Erythroblast (primary cell): ENCODE data around the gene CENATAC.
A peak's percentile ranks its signal among the peaks of the same experiment; 100 is the strongest.
"Not testable (repeated sequence)": the region's sequence is repeated elsewhere in the genome, so short reads cannot be mapped to it uniquely, and the experiment has no call there.

Source experiments
- DNase-seq, 2 experiments: peaks; one replicate each; lab custom pipeline; 2025; lab: John Stamatoyannopoulos, UW
- GATA1 ChIP-seq: IDR thresholded peaks from 2 replicates; pipeline ENCODE4 v1.6.1; 2011; ENCODE audit warnings: low read depth, mild to moderate bottlenecking, control low read depth, low read length, moderate library complexity
- POLR2A ChIP-seq: IDR thresholded peaks from 2 replicates; pipeline ENCODE4 v1.6.1; 2011; ENCODE audit warnings: mild to moderate bottlenecking, low read length

CENATAC gene

DNA sequence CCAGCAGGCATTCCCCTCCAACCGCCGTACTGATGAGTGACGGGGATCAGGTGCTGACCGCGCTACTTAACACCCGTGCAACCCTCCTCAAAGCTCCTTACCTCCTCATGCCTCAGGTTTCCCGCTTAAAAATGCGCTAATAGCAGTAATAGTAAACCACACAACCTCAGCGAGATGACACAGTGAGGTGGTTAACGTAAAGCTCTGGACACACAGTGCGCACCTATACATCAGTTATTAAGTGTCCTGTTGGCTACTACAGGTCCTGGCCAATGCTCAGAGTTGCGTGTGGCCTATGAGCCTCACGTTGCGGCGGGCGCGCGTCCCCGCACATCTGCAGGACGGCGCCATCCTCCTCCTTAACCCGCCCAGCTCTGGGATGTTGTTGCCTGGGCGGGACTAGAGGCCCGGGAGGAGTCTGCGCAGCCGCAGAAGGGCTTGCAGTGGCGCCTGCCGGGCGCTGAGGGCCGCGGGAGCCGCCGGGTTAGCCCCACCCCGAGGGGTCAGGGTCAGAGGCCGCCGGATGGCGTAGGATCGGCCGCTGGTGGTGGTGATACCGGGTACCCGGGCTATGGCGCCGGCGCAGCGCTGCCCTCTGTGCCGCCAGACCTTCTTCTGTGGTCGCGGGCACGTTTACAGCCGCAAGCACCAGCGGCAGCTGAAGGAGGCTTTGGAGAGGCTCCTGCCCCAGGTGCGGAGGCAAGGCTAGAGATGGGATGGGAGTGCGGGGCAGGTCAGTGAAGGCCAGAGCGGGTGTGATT lies at the start of gene CENATAC:
CENATAC (plus strand) TSS at position 512 of the 761 bp plus-strand sequence; CDS start at position 572, 60 bp downstream.
- peak; percentile 95 to 96 for DNase-seq
- TF ChIP-seq POLR2A: peak; percentile 90
- TF ChIP-seq GATA1: no peak

- TF ChIP-seq GATA1 (no peak), POLR2A (no peak)
- peak in 1 of 2 experiments; percentile 27 for DNase-seq
These were observed 44.7 kb upstream of the CENATAC start for GRCh38 chr11:118953265-118953664.

GRCh38 chr11:118953976-118954375 lies 44.0 kb upstream of the CENATAC start:
- DNase-seq: not testable (repeated sequence)

- peak; percentile 73 to 87 for DNase-seq
- TF ChIP-seq GATA1 (no peak), POLR2A (no peak)
These were observed 41.7 kb upstream of the CENATAC start, which contains the start of gene UPK2 for GRCh38 chr11:118956094-118956846. Gene UPK2, plus strand, starts transcription at chr11:118956298. Its CDS starts 53 bp downstream, at chr11:118956351.

DNA sequence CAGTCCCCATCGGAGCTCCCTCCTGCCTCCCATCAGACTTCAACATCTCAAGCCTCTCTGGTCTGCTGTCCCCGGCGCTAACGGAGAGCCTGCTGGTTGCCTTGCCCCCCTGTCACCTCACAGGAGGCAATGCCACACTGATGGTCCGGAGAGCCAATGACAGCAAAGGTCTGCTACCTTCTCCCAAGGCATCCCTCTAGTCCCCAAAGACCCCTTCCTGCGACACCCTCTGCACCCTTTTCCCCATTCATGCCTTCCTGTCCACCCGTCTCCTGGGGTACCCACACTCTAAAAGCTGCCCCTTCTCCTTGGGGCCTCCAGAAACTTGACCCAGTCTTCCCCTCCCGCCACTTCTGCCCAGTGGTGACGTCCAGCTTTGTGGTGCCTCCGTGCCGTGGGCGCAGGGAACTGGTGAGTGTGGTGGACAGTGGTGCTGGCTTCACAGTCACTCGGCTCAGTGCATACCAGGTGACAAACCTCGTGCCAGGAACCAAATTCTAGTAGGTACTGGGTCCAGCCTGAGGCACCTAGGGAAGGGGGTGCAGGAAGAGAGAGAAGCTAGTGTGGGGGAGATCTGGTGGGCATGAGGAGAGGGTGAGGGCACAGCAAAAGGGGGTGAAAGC lies 41.0 kb upstream of the CENATAC start:
- TF ChIP-seq POLR2A (no peak), GATA1 (no peak)
- DNase-seq: no peak

DNA sequence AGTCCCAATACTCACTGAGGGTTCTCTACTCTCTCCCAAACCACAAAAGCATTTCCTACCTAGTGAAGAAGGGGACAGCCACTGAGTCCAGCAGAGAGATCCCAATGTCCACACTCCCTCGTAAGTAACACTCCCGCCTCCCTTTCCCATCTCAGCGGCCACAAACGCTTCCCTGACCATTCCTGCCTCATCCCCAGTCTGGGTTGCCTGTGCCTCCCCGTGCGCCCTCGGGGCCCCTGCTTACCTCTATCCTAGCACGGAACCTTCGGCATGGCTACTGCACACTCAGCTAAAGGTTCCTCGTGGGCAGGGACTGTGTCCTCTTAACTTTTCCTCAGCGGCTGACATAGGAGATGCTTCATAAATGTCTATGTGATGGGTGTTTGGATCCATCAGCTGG lies 40.4 kb upstream of the CENATAC start:
- TF ChIP-seq POLR2A (no peak), GATA1 (no peak)
- no peak for DNase-seq

- TF ChIP-seq POLR2A: no peak
- TF ChIP-seq GATA1: no peak
- no peak for DNase-seq
These were observed 40.0 kb upstream of the CENATAC start for GRCh38 chr11:118957968-118958367.

- DNase-seq: no peak
- TF ChIP-seq POLR2A: no peak
- TF ChIP-seq GATA1: no peak
These were observed 39.4 kb upstream of the CENATAC start for GRCh38 chr11:118958577-118958976.

DNA sequence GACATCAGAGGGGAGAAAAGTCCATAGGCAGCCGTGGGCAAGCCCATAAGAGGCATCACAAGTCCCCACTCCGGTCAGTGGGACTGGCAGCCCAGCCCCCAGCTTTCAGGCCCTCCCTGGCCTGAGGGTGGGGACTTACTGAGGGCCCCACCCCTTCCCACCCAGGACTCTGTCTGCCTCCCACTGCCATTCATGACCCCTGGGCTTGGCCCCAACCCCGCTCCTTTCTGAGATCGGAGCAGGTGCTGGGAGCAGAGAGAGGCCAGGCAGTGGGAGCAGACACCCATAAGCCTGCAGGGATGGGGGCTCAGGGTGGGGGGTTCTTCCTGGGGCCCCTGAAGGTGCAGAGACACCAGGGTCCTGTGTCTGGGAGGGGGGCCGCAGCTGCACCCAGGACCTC lies 36.7 kb upstream of the CENATAC start:
- TF ChIP-seq POLR2A (no peak), GATA1 (no peak)
- DNase-seq: no peak

GRCh38 chr11:118961591-118961990 lies 36.3 kb upstream of the CENATAC start:
- no peak for DNase-seq
- TF ChIP-seq GATA1: no peak
- no peak for TF ChIP-seq POLR2A

- DNase-seq: not testable (repeated sequence)
These were observed 28.4 kb upstream of the CENATAC start for GRCh38 chr11:118969508-118969907.

DNA sequence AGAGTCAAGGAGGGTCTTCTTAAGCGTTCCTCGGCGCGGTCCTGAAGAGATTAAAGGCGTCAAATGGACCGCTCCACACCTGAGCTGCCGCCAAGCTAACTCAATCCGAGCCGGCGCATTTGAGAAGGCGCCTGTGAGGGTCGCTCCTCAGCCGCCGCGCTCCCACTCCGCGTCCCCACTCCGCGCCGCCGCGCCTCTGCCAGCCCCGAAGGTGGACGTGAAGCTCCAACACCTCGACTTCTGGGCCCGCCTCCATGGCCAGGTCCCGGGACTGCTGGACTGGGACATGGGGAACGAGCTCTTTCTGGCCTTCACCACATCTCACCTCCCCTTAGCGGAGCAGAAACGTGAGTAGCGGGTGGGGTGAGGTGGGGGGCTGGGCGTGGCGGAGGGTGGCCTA lies 26.3 kb upstream of the CENATAC start, which contains the start of gene FOXR1:
FOXR1 (plus strand) TSS at position 116 of the 400 bp plus-strand sequence; CDS start at position 287, 171 bp downstream.
- no peak for TF ChIP-seq POLR2A
- TF ChIP-seq GATA1: no peak
- DNase-seq: no peak

- DNase-seq: no peak
These were observed 24.0 kb upstream of the CENATAC start for GRCh38 chr11:118973985-118974384.

More at GRCh38 chr11:118973985-118974384, 24.0 kb upstream of the CENATAC start:
- TF ChIP-seq GATA1 (no peak), POLR2A (no peak)
